NCI-H2227 (cell line): Measurements from ENCODE around the gene ROS1.

ENCODE experiments used
- DNase-seq: peaks from one replicate; lab custom pipeline; 2025; ENCODE audit not compliant: unreplicated experiment; lab: John Stamatoyannopoulos, UW

The ROS1 gene

GRCh38 chr6:117441824-117442264 lies 16.1 kb upstream of the ROS1 start:
- DNase-seq, result no peak

- DNase-seq, result no peak
These were observed 15.2 kb upstream of the ROS1 start for GRCh38 chr6:117440706-117441525.

- DNase-seq, result no peak
These were observed 6.5 kb upstream of the ROS1 start for GRCh38 chr6:117432273-117432672.

- no peak for DNase-seq
These were observed 2.0 kb downstream of the ROS1 start for GRCh38 chr6:117423754-117424153.

- no peak for DNase-seq
These were observed 7.4 kb downstream of the ROS1 start for GRCh38 chr6:117418320-117418719.

- no peak for DNase-seq
These were observed 7.9 kb downstream of the ROS1 start for GRCh38 chr6:117417851-117418250.

GRCh38 chr6:117414770-117415169 lies 11.0 kb downstream of the ROS1 start:
- no peak for DNase-seq

GRCh38 chr6:117411474-117411873 lies 14.3 kb downstream of the ROS1 start:
- no peak for DNase-seq

- DNase-seq, result no peak
These were observed 15.9 kb downstream of the ROS1 start for GRCh38 chr6:117409863-117410262.

GRCh38 chr6:117409420-117409819 lies 16.3 kb downstream of the ROS1 start:
- no peak for DNase-seq

GRCh38 chr6:117404548-117404947 lies 21.2 kb downstream of the ROS1 start:
- no peak for DNase-seq

- no peak for DNase-seq
These were observed 23.9 kb downstream of the ROS1 start for GRCh38 chr6:117401799-117402198.

- DNase-seq, result no peak
These were observed 25.8 kb downstream of the ROS1 start for GRCh38 chr6:117399924-117400323.

GRCh38 chr6:117399126-117399525 lies 26.6 kb downstream of the ROS1 start:
- DNase-seq, result no peak

GRCh38 chr6:117397536-117398227 lies 28.1 kb downstream of the ROS1 start:
- no peak for DNase-seq

GRCh38 chr6:117396228-117396627 lies 29.5 kb downstream of the ROS1 start:
- DNase-seq, result no peak

GRCh38 chr6:117395164-117395563 lies 30.6 kb downstream of the ROS1 start:
- no peak for DNase-seq

GRCh38 chr6:117393045-117393444 lies 32.7 kb downstream of the ROS1 start:
- DNase-seq, result no peak

- no peak for DNase-seq
These were observed 33.7 kb downstream of the ROS1 start for GRCh38 chr6:117391874-117392583.

- DNase-seq, result no peak
These were observed 36.3 kb downstream of the ROS1 start for GRCh38 chr6:117389227-117390057.

GRCh38 chr6:117387454-117387974 lies 38.2 kb downstream of the ROS1 start:
- DNase-seq, result no peak
